ENCODE data around the gene GDPD4.

The GDPD4 gene

GRCh38 chr11:77236901-77237300 is 64.6 kb downstream of the GDPD4 start:
- no peak for TF ChIP-seq ZNF274 (IDR thresholded peaks at IDR 0.05; ENCODE audit: low read depth, low read length)

GRCh38 chr11:77233011-77233410 is 68.5 kb downstream of the GDPD4 start:
- H3K4me3 ChIP-seq (ENCODE audit: low read length): no peak overlapping the region
- TF ChIP-seq ZNF274 (IDR thresholded peaks at IDR 0.05; ENCODE audit: low read depth, low read length): no peak

More at GRCh38 chr11:77236901-77237300, 64.6 kb downstream of the GDPD4 start:
- no peak overlapping the region for H3K4me3 ChIP-seq (ENCODE audit: low read length)

GRCh38 chr11:77232242-77232641 is 69.2 kb downstream of the GDPD4 start:
- no peak for TF ChIP-seq ZNF274 (IDR thresholded peaks at IDR 0.05; ENCODE audit: low read depth, low read length)
- no peak overlapping the region for H3K4me3 ChIP-seq (ENCODE audit: low read length)

GRCh38 chr11:77231800-77232199 is 69.7 kb downstream of the GDPD4 start:
- no peak for TF ChIP-seq ZNF274 (IDR thresholded peaks at IDR 0.05; ENCODE audit: low read depth, low read length)
- H3K4me3 ChIP-seq (ENCODE audit: low read length): no peak overlapping the region

GRCh38 chr11:77230878-77231605 is 70.4 kb downstream of the GDPD4 start:
- TF ChIP-seq ZNF274 (IDR thresholded peaks at IDR 0.05; ENCODE audit: low read depth, low read length): no peak
- no peak overlapping the region for H3K4me3 ChIP-seq (ENCODE audit: low read length)

GRCh38 chr11:77223797-77224196 is 77.7 kb downstream of the GDPD4 start:
- TF ChIP-seq ZNF274 (IDR thresholded peaks at IDR 0.05; ENCODE audit: low read depth, low read length): no peak

GRCh38 chr11:77217156-77217555 is 84.3 kb downstream of the GDPD4 start:
- no peak overlapping the region for H3K4me3 ChIP-seq (ENCODE audit: low read length)
- TF ChIP-seq ZNF274 (IDR thresholded peaks at IDR 0.05; ENCODE audit: low read depth, low read length): no peak

More at GRCh38 chr11:77223797-77224196, 77.7 kb downstream of the GDPD4 start:
- H3K4me3 ChIP-seq (ENCODE audit: low read length): no peak overlapping the region

- H3K4me3 ChIP-seq (ENCODE audit: low read length): no peak overlapping the region
- no peak for TF ChIP-seq ZNF274 (IDR thresholded peaks at IDR 0.05; ENCODE audit: low read depth, low read length)
These were observed 86.4 kb downstream of the GDPD4 start for GRCh38 chr11:77215106-77215505.

- TF ChIP-seq ZNF274 (IDR thresholded peaks at IDR 0.05; ENCODE audit: low read depth, low read length): no peak
These were observed 86.9 kb downstream of the GDPD4 start for GRCh38 chr11:77214557-77214956.

GRCh38 chr11:77213589-77214428 is 87.7 kb downstream of the GDPD4 start:
- no peak for TF ChIP-seq ZNF274 (IDR thresholded peaks at IDR 0.05; ENCODE audit: low read depth, low read length)
- H3K4me3 ChIP-seq (ENCODE audit: low read length): no peak overlapping the region

More at GRCh38 chr11:77214557-77214956, 86.9 kb downstream of the GDPD4 start:
- H3K4me3 ChIP-seq (ENCODE audit: low read length): no peak overlapping the region

GRCh38 chr11:77213029-77213579 is 88.4 kb downstream of the GDPD4 start:
- H3K4me3 ChIP-seq (ENCODE audit: low read length): no peak overlapping the region
- TF ChIP-seq ZNF274 (IDR thresholded peaks at IDR 0.05; ENCODE audit: low read depth, low read length): no peak

- TF ChIP-seq ZNF274 (IDR thresholded peaks at IDR 0.05; ENCODE audit: low read depth, low read length): no peak
- no peak overlapping the region for H3K4me3 ChIP-seq (ENCODE audit: low read length)
These were observed 89.0 kb downstream of the GDPD4 start for GRCh38 chr11:77212314-77213007.

- no peak for TF ChIP-seq ZNF274 (IDR thresholded peaks at IDR 0.05; ENCODE audit: low read depth, low read length)
- no peak overlapping the region for H3K4me3 ChIP-seq (ENCODE audit: low read length)
These were observed 89.8 kb downstream of the GDPD4 start for GRCh38 chr11:77211594-77212251.

GRCh38 chr11:77211040-77211451 is 90.4 kb downstream of the GDPD4 start:
- TF ChIP-seq ZNF274 (IDR thresholded peaks at IDR 0.05; ENCODE audit: low read depth, low read length): no peak

More at GRCh38 chr11:77211040-77211451, 90.4 kb downstream of the GDPD4 start:
- H3K4me3 ChIP-seq (ENCODE audit: low read length): no peak overlapping the region
